Vagina (tissue), 2 donors: ENCODE data around the gene DHX8. TPM values are rescaled to one million over a fixed set of nuclear protein-coding genes. Genes with fewer than 3 reads are reported as not detected.

ENCODE experiments used
- DNase-seq, 2 donors: peaks; one replicate each; pipeline ENCODE4 v3.0.0-alpha.2; 2017; ENCODE audit errors: extremely low spot score in 2 of 2
- H3K27ac ChIP-seq: fragments of 200-600 bp; sonication (generic); one replicate; pipeline ENCODE4 v1.5.1; 2019
- H3K27me3 ChIP-seq: fragments of 200-600 bp; sonication (generic); one replicate; pipeline ENCODE4 v1.5.1; 2019
- H3K36me3 ChIP-seq, 2 donors: fragments of 200-600 bp; sonication (generic); one replicate each; pipeline ENCODE4 v1.5.1; 2017 to 2019
- H3K4me1 ChIP-seq: fragments of 200-600 bp; sonication (generic); one replicate; pipeline ENCODE4 v1.5.1; 2019
- H3K4me3 ChIP-seq, 2 donors: fragments of 200-600 bp; sonication (generic); 1 replicate in 1 of 2; 2 replicates in 1 of 2; pipeline ENCODE4 v1.5.1; 2016 to 2019
- H3K9me3 ChIP-seq: fragments of 200-600 bp; sonication (generic); one replicate; pipeline ENCODE4 v1.5.1; 2019
- CTCF ChIP-seq, 3 experiments: fragments of 450-650 bp in 2 of 3; fragments of 200-600 bp in 1 of 3; sonication (generic) in 1 of 3; IDR thresholded peaks; one replicate each; pipeline ENCODE4 v1.5.1; 2017 to 2019; ENCODE audit warnings: antibody characterized with exemption in 3 of 3, mild to moderate bottlenecking in 2 of 3, moderate library complexity in 2 of 3
- POLR2A ChIP-seq, 2 donors: fragments of 450-650 bp; IDR thresholded peaks; one replicate each; pipeline ENCODE4 v1.6.1; 2017; ENCODE audit warnings: antibody characterized with exemption in 2 of 2, mild to moderate bottlenecking in 2 of 2, moderate library complexity in 2 of 2
- POLR2AphosphoS5 ChIP-seq, 2 donors: sonication (generic); formaldehyde crosslinking; IDR thresholded peaks; one replicate each; pipeline ENCODE4 v1.9.0; 2017; ENCODE audit warnings: antibody characterized with exemption in 2 of 2, mild to moderate bottlenecking in 2 of 2, low read depth in 1 of 2; ENCODE audit not compliant: insufficient read depth in 1 of 2
- intact Hi-C: fragments of 100-400 bp; cut with DNase I; formaldehyde crosslinking; loops from one replicate; pipeline ENCODE4 v1.15.1; 2023
- total RNA-seq: library from RNA; depleted of rRNA; stranded (reverse); fragments of >200 nt; gene quantifications from one replicate; pipeline ENCODE4 v1.2.3, GENCODE V29; 2016

DHX8 gene
- total RNA-seq, result 32.7 TPM

GRCh38 chr17:43483674-43484551, at the start of gene DHX8:
DHX8 (plus strand) TSS chr17:43483975; CDS start chr17:43484038, 63 bp downstream.
- intact Hi-C loops, result loop anchor here (2.0 kb wide), 1 partner anchor 89 kb away; no protein-coding TSS in a partner anchor
- Histone ChIP-seq H3K27ac (peak within 1 kb of the TSS; percentile 86), H3K4me1 (peaks cover 41% of the 10 kb centered on the region), H3K36me3 (no peaks in the 10 kb centered on the region), H3K27me3 (no peaks in the 10 kb centered on the region), H3K9me3 (no peaks in the 10 kb centered on the region), H3K4me3 (peak within 1 kb of the TSS; percentile 61 to 72)
- peak; percentile 97 to 98 for DNase-seq
- TF ChIP-seq POLR2AphosphoS5 (IDR thresholded peaks at IDR 0.05; ENCODE audit: insufficient read depth in 1 of 2, low read depth in 1 of 2) (peak; percentile 92 to 100), CTCF (IDR thresholded peaks at IDR 0.05) (peak; percentile 100), POLR2A (IDR thresholded peaks at IDR 0.05) (peak in 1 of 2 donors; percentile 29)

GRCh38 chr17:43434902-43435319, 48.9 kb upstream of the DHX8 start:
- no peak for DNase-seq
- intact Hi-C loops, result no loop called here
- Histone ChIP-seq H3K4me3 (no peak overlapping the region), H3K36me3 (no peaks in the 10 kb centered on the region), H3K4me1 (peaks cover 20% of the 10 kb centered on the region), H3K27ac (no peak overlapping the region), H3K27me3 (no peaks in the 10 kb centered on the region), H3K9me3 (no peaks in the 10 kb centered on the region)
- no peak for TF ChIP-seq POLR2AphosphoS5 (IDR thresholded peaks at IDR 0.05; ENCODE audit: insufficient read depth in 1 of 2, low read depth in 1 of 2)
- no peak for TF ChIP-seq POLR2A (IDR thresholded peaks at IDR 0.05)
- no peak for TF ChIP-seq CTCF (IDR thresholded peaks at IDR 0.05)

- TF ChIP-seq POLR2A (IDR thresholded peaks at IDR 0.05), result no peak
- no peak for TF ChIP-seq CTCF (IDR thresholded peaks at IDR 0.05)
- no peak for TF ChIP-seq POLR2AphosphoS5 (IDR thresholded peaks at IDR 0.05; ENCODE audit: insufficient read depth in 1 of 2, low read depth in 1 of 2)
- H3K9me3 ChIP-seq, result no peaks in the 10 kb centered on the region
- peaks cover 1% of the 10 kb centered on the region for H3K4me1 ChIP-seq
- no peaks in the 10 kb centered on the region for H3K27me3 ChIP-seq
- H3K27ac ChIP-seq, result no peak overlapping the region
- no peak for DNase-seq
- no peaks in the 10 kb centered on the region for H3K36me3 ChIP-seq
- no peak overlapping the region for H3K4me3 ChIP-seq
- intact Hi-C loops, result no loop called here
Observed at GRCh38 chr17:43437756-43438155, 46.0 kb upstream of the DHX8 start.

GRCh38 chr17:43438626-43439025, 45.1 kb upstream of the DHX8 start:
- Histone ChIP-seq H3K4me3 (no peak overlapping the region), H3K9me3 (no peaks in the 10 kb centered on the region), H3K27ac (no peak overlapping the region), H3K4me1 (no peaks in the 10 kb centered on the region), H3K36me3 (no peaks in the 10 kb centered on the region), H3K27me3 (no peaks in the 10 kb centered on the region)
- intact Hi-C loops, result no loop called here
- no peak for DNase-seq
- TF ChIP-seq POLR2A (IDR thresholded peaks at IDR 0.05), result no peak
- TF ChIP-seq CTCF (IDR thresholded peaks at IDR 0.05), result no peak
- TF ChIP-seq POLR2AphosphoS5 (IDR thresholded peaks at IDR 0.05; ENCODE audit: insufficient read depth in 1 of 2, low read depth in 1 of 2), result no peak

GRCh38 chr17:43439041-43439440, 44.7 kb upstream of the DHX8 start:
- Histone ChIP-seq H3K27me3 (no peaks in the 10 kb centered on the region), H3K4me1 (no peaks in the 10 kb centered on the region), H3K9me3 (no peaks in the 10 kb centered on the region), H3K4me3 (no peak overlapping the region), H3K36me3 (no peaks in the 10 kb centered on the region), H3K27ac (no peak overlapping the region)
- DNase-seq, result no peak
- intact Hi-C loops, result no loop called here
- TF ChIP-seq POLR2AphosphoS5 (IDR thresholded peaks at IDR 0.05; ENCODE audit: insufficient read depth in 1 of 2, low read depth in 1 of 2) (no peak), POLR2A (IDR thresholded peaks at IDR 0.05) (no peak), CTCF (IDR thresholded peaks at IDR 0.05) (no peak)
